ENCODE measurements around the gene MSH4.
"Not testable (repeated sequence)": the region's sequence is repeated elsewhere in the genome, so short reads cannot be mapped to it uniquely, and the experiment has no call there.

MSH4 gene

DNA sequence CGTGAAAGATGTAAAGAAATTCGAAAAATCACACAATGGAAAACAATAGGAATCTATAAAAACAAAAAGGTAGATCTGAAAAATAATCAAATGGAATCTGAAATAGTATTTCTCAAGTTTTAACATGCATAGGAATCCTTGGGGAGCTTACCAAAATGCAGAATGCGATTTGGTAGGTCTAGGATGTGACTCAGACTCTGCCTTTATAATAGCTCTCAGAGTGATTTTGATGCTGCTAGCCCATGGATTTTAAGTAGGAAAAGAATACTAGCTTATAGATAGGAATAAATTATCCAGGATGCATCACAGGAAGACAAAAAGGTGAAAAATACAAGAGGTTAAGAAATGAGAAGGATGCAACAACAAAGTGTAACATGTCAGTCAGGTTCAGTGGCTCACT is 24.7 kb upstream of the MSH4 start:
- no peak for DNase-seq (ENCODE audit: low read depth)
- TF ChIP-seq, protein P1, sequence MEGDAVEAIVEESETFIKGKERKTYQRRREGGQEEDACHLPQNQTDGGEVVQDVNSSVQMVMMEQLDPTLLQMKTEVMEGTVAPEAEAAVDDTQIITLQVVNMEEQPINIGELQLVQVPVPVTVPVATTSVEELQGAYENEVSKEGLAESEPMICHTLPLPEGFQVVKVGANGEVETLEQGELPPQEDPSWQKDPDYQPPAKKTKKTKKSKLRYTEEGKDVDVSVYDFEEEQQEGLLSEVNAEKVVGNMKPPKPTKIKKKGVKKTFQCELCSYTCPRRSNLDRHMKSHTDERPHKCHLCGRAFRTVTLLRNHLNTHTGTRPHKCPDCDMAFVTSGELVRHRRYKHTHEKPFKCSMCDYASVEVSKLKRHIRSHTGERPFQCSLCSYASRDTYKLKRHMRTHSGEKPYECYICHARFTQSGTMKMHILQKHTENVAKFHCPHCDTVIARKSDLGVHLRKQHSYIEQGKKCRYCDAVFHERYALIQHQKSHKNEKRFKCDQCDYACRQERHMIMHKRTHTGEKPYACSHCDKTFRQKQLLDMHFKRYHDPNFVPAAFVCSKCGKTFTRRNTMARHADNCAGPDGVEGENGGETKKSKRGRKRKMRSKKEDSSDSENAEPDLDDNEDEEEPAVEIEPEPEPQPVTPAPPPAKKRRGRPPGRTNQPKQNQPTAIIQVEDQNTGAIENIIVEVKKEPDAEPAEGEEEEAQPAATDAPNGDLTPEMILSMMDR (IDR thresholded peaks at IDR 0.05; ENCODE audit: low read length, missing control alignments) = no peak
- H3K4me3 ChIP-seq (replicated peaks; ENCODE audit: low read depth, low read length) = no peak overlapping the region

DNA sequence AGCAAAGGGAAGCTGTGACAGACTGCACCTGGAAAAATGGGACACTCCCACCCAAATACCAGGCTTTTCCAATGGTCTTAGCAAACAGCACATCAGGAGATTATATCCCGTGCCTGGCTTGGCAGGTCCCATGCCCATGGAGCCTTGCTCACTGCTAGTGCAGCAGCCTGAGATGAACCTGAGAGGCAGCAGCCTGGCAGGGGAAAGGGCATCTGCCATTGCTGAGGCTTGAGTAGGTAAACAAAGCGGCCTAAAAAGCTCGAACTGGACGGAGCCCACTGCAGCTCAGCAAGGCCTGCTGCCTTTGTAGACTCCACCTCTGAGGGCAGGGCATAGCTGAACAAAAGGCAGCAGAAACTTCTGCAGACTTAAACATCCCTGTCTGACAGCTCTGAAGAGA is 18.9 kb upstream of the MSH4 start:
- not testable (repeated sequence) for DNase-seq (ENCODE audit: low read depth)

DNA sequence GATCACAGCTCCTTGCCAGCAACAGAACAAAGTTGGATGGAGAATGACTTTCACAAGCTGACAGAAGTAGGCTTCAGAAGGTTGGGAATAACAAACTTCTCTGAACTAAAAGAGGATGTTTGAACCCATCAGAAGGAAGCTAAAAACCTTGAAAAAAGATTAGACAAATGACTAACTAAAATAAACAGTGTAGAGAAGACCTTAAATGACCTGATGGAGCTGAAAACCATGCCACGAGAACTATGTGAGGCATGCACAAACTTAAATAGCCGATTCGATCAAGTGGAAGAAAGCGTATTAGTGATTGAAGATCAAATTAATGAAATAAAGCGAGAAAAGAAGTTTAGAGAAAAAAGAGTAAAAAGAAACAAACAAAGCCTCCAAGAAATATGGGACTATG is 18.0 kb upstream of the MSH4 start:
- H3K4me3 ChIP-seq (replicated peaks; ENCODE audit: low read depth, low read length); DNase-seq (ENCODE audit: low read depth): not testable (repeated sequence)

More for the DNA sequence above, 18.9 kb upstream of the MSH4 start:
- H3K4me3 ChIP-seq (replicated peaks; ENCODE audit: low read depth, low read length) = not testable (repeated sequence)

DNA sequence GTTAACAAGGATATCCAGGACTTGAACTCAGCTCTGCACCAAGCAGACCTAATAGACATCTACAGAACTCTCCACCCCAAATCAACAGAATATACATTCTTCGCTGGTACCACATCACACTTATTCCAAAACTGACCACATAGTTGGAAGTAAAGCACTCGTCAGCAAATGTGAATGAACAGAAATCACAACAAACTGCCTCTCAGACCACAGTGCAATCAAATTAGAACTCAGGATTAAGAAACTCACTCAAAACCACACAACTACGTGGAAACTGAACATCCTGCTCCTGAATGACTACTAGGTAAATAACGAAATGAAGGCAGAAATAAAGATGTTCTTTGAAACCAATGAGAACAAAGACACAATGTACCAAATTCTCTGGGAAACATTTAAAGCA is 16.5 kb upstream of the MSH4 start:
- H3K4me3 ChIP-seq (replicated peaks; ENCODE audit: low read depth, low read length); DNase-seq (ENCODE audit: low read depth): not testable (repeated sequence)

DNA sequence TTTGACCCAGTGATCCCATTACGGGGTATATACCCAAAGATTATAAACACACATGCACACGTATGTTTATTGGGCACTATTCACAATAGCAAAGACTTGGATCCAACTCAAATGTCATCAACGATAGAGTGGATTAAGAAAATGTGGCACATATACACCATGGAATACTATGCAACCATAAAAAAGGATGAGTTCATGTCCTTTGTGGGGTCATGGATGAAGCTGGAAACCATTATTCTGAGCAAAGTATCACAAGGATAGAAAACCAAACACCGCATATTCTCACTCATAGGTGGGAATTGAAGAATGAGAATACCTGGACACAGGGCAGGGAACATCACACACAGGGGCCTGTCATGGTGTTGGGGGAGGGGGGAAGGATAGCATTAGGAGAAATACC is 12.8 kb upstream of the MSH4 start:
- H3K4me3 ChIP-seq (replicated peaks; ENCODE audit: low read depth, low read length); DNase-seq (ENCODE audit: low read depth): not testable (repeated sequence)

DNA sequence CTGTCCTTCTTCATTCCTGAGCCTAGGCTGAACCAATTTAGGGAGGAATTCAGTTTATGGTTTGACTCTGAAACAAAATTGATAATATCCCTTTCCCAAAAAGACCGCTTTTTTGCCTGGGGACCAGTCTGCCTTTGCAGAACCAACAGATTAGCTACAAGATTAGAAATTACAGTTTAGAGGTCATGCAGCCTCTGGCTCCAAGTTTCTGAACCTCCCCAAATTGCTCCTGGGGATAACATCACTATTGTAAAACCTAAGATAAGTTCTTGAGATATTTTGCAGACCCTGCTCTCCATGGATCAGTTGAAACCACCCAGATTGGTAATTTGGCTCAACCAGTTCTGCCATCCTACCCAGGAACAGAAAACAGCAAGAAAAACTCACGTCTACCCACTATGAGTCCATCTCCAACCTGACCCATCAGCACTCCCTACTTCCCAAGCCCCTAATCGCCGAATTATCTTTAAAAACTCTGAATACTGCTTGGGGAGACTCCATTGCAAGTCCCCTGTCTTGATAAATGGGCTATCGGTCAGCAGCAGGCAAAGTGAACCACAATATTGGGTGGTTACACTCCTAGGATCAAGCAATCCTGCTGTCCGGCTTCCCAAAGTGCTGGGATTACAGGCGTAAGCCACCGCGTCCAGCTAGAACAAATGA is 11.2 kb upstream of the MSH4 start:
- no peak for DNase-seq (ENCODE audit: low read depth)
- TF ChIP-seq, protein P1 (IDR thresholded peaks at IDR 0.05; ENCODE audit: low read length, missing control alignments) = no peak
- H3K4me3 ChIP-seq (replicated peaks; ENCODE audit: low read depth, low read length) = peak overlapping the region; percentile 81

DNA sequence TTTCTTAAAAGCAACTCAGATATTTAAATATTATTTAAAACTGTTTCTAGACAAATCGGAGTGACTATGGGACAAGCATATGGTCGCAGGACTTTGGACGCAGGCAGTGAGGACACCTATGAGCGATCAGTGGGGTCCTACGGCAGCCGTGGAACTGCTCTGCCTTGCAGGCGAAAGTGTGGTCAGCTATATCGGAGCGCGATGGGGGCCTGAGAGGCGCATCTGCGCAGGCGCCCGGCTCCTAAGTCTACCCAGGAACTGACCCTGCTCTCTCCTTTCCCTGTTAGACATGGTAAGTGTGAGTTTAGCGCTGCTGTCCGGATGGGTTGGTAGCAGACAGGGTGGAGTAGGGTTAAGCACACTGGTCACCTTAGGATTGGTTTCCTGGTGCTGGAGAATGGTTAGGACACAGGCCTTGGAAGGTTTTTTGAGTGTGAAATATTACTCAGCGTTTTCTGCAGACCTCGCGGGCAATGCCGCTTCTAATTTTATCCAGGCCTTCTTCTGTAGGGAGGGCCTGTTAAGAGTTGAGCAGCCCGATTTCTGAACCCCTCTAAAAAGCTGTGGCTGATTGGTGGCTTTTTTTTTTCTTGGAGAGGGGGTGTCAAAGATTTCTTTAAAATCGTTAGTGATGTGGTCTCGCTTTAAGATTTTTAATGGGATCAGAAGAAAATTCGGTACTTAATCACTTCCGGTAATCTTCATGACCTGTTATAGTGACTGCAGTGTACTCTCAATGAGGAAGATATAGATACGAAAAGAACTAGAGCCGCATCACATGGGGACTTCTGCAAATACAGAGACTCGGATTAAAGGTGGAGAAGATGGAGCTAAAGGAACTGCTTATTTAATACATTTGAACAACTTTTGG is 10.5 kb upstream of the MSH4 start, which contains the start of gene RABGGTB:
Gene RABGGTB (plus strand): TSS at position 274 of the 871 bp plus-strand sequence. CDS start 16 bp downstream, at position 290.
- peak within 1 kb of the TSS; percentile 81 for H3K4me3 ChIP-seq (replicated peaks; ENCODE audit: low read depth, low read length)
- DNase-seq (ENCODE audit: low read depth) = peak; percentile 98
- TF ChIP-seq, protein P1 (IDR thresholded peaks at IDR 0.05; ENCODE audit: low read length, missing control alignments) = no peak

DNA sequence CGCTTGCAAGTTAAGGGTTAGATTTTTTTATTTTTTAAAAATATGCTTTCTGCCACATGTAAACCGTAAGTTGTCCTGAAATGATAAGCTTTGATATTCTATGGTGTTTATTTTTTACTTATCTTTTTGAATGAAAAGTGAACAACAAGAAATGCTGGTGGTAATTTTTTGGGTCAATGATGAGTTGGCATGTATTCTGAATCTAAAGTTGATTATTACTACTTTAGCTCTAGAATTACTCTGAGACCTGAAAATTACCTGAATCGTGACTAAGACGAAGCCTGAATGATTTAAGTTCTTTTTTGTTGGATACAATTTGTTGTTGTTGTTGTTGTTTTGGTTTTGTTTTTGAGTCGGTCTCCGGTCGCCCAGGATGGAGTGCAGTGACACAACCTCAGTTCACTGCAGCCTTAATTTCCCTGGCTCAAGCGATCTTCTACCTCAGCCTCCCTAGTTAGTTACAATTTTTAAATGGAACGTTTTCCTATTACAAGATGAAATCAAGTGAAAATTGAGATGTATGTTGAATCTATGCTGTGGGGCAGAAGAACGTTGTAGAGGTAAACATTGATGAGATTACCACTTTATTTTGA is 9.7 kb upstream of the MSH4 start:
- H3K4me3 ChIP-seq (replicated peaks; ENCODE audit: low read depth, low read length) = peak overlapping the region; percentile 81
- no peak for DNase-seq (ENCODE audit: low read depth)
- TF ChIP-seq, protein P1 (IDR thresholded peaks at IDR 0.05; ENCODE audit: low read length, missing control alignments) = no peak

DNA sequence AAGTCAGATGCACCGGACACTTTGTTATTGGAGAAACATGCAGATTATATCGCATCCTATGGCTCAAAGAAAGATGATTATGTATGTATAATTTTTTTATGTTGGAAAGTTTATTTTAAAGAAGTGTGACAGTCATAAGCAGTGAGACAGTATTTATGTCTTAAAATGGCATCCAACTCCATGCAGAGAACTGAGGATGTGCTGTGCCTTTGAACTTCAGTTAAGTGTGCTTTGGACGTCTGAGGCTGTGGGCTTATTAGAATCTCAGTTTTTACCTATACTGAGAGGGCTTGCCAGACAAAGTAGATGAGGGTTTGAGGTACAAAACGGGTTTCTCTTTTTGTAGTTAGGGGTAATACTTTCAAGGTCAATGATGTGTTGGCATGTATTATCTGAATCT is 9.2 kb upstream of the MSH4 start:
- peak overlapping the region; percentile 81 for H3K4me3 ChIP-seq (replicated peaks; ENCODE audit: low read depth, low read length)
- TF ChIP-seq, protein P1 (IDR thresholded peaks at IDR 0.05; ENCODE audit: low read length, missing control alignments) = no peak
- no peak for DNase-seq (ENCODE audit: low read depth)
